ENCODE measurements around the gene INPP5D. TPM values are rescaled to one million over a fixed set of nuclear protein-coding genes. Genes with fewer than 3 reads are reported as not detected.

The INPP5D gene
- total and polyA plus RNA-seq, 2 donors (not counting 1 experiment from before 2014, with no cell fraction given) = 152 to 444 TPM

DNA sequence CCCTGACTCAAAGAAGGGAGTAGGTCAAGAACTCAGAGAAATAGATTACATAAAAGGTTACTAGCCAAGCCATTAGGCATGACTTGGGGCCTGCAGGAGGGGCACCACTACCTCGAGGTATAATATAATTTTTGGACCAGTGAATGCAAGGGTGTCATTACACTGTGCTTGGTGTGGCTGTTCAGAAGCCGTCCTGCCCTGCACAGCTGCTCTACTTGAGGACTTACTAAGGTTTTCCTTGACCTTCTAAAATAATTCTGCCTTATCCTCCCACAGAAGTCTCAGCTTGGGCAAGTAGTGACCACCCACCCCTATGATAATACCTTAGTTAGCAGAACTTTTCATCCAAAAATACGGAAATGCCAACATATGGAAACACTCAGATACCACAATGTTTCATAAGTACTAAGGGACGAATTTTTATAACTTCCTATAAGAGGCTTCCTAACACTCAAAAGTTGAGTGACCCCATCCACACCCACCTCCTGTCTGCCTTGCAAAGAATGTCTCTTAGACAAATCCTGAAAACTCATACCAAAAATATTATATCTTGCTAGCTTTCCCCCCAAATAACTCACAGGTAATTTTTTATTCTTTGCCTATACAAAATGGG, 173.6 kb downstream of the INPP5D start:
- Histone ChIP-seq H3K4me3 (ENCODE audit: control extremely low read depth in 1 of 5, extremely low read depth in 1 of 5, insufficient read depth in 1 of 5, low read depth in 2 of 5, low read length in 4 of 5) (no peak overlapping the region), H3K27ac (ENCODE audit: low read length in 2 of 2) (no peak overlapping the region), H2AFZ (ENCODE audit: insufficient read depth, low read depth, low read length, poor library complexity, severe bottlenecking) (no peak overlapping the region), H3K9ac (ENCODE audit: low read length) (no peak overlapping the region), H3K36me3 (replicated peaks in 1 of 2; ENCODE audit: control extremely low read depth in 1 of 2, control insufficient read depth in 1 of 2, extremely low read depth in 1 of 2, insufficient read depth in 2 of 2, low read length in 1 of 2) (no peaks in the 10 kb centered on the region), H3K4me2 (replicated peaks; ENCODE audit: low read depth, low read length, poor library complexity, severe bottlenecking) (no peak overlapping the region), H3K9me3 (ENCODE audit: control extremely low read depth in 1 of 3, control insufficient read depth in 2 of 3, insufficient read depth in 1 of 3, low read length in 2 of 3) (peaks cover 0 to 4% (median 0%) of the 10 kb centered on the region in 3 donors), H3K4me1 (ENCODE audit: control insufficient read depth in 2 of 2, insufficient read depth in 2 of 2, low read length in 2 of 2) (no peaks in the 10 kb centered on the region), H3K79me2 (ENCODE audit: control insufficient read depth, insufficient read depth, low read length) (no peaks in the 10 kb centered on the region), H3K27me3 (replicated peaks in 1 of 4; ENCODE audit: control extremely low read depth in 1 of 4, control insufficient read depth in 3 of 4, insufficient read depth in 4 of 4, low read length in 3 of 4) (no peaks in the 10 kb centered on the region), H4K20me1 (ENCODE audit: control insufficient read depth, insufficient read depth, low read length, poor library complexity, severe bottlenecking) (no peaks in the 10 kb centered on the region)
- Mint-ChIP-seq H3K9me3 (ENCODE audit: insufficient read depth) (no peaks in the 10 kb centered on the region), H3K4me3 (no peak overlapping the region), H3K27ac (no peak overlapping the region), H3K27me3 (no peaks in the 10 kb centered on the region), H3K4me1 (no peaks in the 10 kb centered on the region)
- no peak for DNase-seq
- 91% methylated on average over 3 of the region's 4 CpGs for whole genome bisulfite sequencing (ENCODE audit: insufficient coverage)
- intact Hi-C loops (cut with micrococcal nuclease) = no loop called here
- POLR2A ChIA-PET = no interaction called here
- CTCF ChIA-PET = no interaction called here
- TF ChIP-seq, protein P1, sequence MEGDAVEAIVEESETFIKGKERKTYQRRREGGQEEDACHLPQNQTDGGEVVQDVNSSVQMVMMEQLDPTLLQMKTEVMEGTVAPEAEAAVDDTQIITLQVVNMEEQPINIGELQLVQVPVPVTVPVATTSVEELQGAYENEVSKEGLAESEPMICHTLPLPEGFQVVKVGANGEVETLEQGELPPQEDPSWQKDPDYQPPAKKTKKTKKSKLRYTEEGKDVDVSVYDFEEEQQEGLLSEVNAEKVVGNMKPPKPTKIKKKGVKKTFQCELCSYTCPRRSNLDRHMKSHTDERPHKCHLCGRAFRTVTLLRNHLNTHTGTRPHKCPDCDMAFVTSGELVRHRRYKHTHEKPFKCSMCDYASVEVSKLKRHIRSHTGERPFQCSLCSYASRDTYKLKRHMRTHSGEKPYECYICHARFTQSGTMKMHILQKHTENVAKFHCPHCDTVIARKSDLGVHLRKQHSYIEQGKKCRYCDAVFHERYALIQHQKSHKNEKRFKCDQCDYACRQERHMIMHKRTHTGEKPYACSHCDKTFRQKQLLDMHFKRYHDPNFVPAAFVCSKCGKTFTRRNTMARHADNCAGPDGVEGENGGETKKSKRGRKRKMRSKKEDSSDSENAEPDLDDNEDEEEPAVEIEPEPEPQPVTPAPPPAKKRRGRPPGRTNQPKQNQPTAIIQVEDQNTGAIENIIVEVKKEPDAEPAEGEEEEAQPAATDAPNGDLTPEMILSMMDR (IDR thresholded peaks at IDR 0.05) = no peak
- no peak for TF ChIP-seq EZH2 (IDR thresholded peaks at IDR 0.05; ENCODE audit: borderline replicate concordance, insufficient read depth, low read depth, low read length, poor library complexity, severe bottlenecking)
- no peak for ATAC-seq (ENCODE audit: low read depth)

DNA sequence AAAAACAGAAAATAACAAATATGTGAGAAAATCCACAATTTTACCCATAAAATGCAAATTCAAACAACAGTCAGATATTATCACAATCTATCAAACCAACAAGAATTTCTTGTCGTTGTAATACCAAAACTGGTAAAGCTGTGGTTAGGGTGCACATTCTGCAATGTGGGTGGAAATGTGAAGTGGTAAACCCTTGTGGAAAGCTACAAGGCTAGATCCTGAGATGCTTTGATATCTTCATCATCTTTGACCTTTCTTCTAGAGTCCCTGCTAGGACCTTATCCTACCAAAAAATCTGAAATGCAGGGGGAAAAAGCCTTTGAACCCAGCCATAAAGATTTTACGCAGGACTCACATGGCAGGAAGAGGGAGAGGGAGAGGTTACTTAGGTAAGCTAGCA, 174.1 kb downstream of the INPP5D start:
- Histone ChIP-seq H3K9ac (ENCODE audit: low read length) (no peak overlapping the region), H2AFZ (ENCODE audit: insufficient read depth, low read depth, low read length, poor library complexity, severe bottlenecking) (no peak overlapping the region), H3K9me3 (ENCODE audit: control extremely low read depth in 1 of 3, control insufficient read depth in 2 of 3, insufficient read depth in 1 of 3, low read length in 2 of 3) (peaks cover 0 to 4% (median 0%) of the 10 kb centered on the region in 3 donors), H3K4me3 (ENCODE audit: control extremely low read depth in 1 of 5, extremely low read depth in 1 of 5, insufficient read depth in 1 of 5, low read depth in 2 of 5, low read length in 4 of 5) (no peak overlapping the region), H3K27ac (ENCODE audit: low read length in 2 of 2) (no peak overlapping the region), H3K79me2 (ENCODE audit: control insufficient read depth, insufficient read depth, low read length) (peaks cover 4% of the 10 kb centered on the region), H3K4me2 (replicated peaks; ENCODE audit: low read depth, low read length, poor library complexity, severe bottlenecking) (no peak overlapping the region), H3K27me3 (replicated peaks in 1 of 4; ENCODE audit: control extremely low read depth in 1 of 4, control insufficient read depth in 3 of 4, insufficient read depth in 4 of 4, low read length in 3 of 4) (no peaks in the 10 kb centered on the region), H4K20me1 (ENCODE audit: control insufficient read depth, insufficient read depth, low read length, poor library complexity, severe bottlenecking) (no peaks in the 10 kb centered on the region), H3K36me3 (replicated peaks in 1 of 2; ENCODE audit: control extremely low read depth in 1 of 2, control insufficient read depth in 1 of 2, extremely low read depth in 1 of 2, insufficient read depth in 2 of 2, low read length in 1 of 2) (no peaks in the 10 kb centered on the region), H3K4me1 (ENCODE audit: control insufficient read depth in 2 of 2, insufficient read depth in 2 of 2, low read length in 2 of 2) (peaks cover 0 to 5% of the 10 kb centered on the region in 2 donors)
- no peaks in the 10 kb centered on the region for H3K9me3 Mint-ChIP-seq (ENCODE audit: insufficient read depth)
- intact Hi-C loops (cut with micrococcal nuclease) = no loop called here
- no CpG with 5 or more reads among the region's 2 CpGs for WGBS (ENCODE audit: insufficient coverage)
- POLR2A ChIA-PET = interaction anchor here (0.6 kb wide), 1 partner anchor 67 kb away, joined by 4 read pairs; no protein-coding TSS in a partner anchor
- no peak overlapping the region for H3K4me3 Mint-ChIP-seq
- CTCF ChIA-PET = interaction anchor here (1.1 kb wide), 1 partner anchor 151 kb away, joined by 3 read pairs; no protein-coding TSS in a partner anchor
- H3K27ac Mint-ChIP-seq = no peak overlapping the region
- ATAC-seq (ENCODE audit: low read depth) (no peak), DNase-seq (no peak)
- no peaks in the 10 kb centered on the region for H3K4me1 Mint-ChIP-seq
- H3K27me3 Mint-ChIP-seq = no peaks in the 10 kb centered on the region
- TF ChIP-seq, protein P1 (IDR thresholded peaks at IDR 0.05) = no peak
- TF ChIP-seq EZH2 (IDR thresholded peaks at IDR 0.05; ENCODE audit: borderline replicate concordance, insufficient read depth, low read depth, low read length, poor library complexity, severe bottlenecking) = no peak
